ENCODE results near the gene MAD1L1. TPM values are rescaled to one million over a fixed set of nuclear protein-coding genes. Genes with fewer than 3 reads are reported as not detected.

Gene MAD1L1
- total RNA-seq, 6 experiments from 2014 or later = 15.1 to 37.4 (median 20.5) TPM

DNA sequence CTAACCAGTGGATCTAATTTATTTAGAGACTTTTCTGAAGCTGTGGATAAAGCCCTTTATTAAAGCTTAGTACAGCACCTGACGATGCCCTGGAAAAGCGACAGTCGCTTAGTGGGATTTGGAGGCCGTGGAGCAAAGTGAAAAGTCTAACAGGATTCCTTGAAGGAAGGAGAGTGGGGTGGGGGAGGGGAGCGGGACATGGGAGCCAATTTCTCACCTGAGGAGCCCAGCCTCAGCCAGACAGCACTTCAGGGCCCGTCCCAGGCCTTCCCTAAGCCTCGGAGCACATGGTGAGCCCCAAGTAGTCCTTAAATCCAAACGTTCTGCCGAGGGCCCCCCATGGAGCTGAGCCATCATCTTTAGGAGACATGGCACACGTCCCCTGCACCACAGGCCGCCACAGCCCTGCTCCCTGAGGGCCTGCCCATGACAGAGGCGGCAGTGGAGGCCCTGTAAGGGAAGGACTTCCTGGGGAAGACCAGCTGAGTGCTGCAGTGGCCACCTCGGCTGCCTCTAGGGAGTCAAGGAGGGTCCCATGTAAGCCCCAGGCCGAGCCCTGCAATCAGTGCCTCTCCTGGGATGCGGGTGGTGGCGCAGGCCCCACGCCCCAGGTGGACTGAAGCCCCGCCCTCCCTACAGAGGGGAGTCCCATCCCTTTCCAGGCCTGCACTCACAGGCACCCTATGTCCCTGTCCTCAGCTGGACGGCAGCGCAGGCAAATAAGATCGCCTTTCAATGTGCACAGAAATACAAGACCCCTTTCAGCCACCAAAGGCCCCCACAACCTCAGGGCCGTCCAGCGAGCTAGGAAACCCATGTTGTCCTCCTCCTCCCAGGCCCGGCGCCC is 187.0 kb downstream of the MAD1L1 start:
- Histone ChIP-seq H3K36me3 (no peaks in the 10 kb centered on the region), H3K27ac (no peak overlapping the region), H3K27me3 (no peaks in the 10 kb centered on the region), H3K4me1 (no peaks in the 10 kb centered on the region), H3K4me3 (no peak overlapping the region), H3K9me3 (no peaks in the 10 kb centered on the region)
- ATAC-seq (no peak), DNase-seq (peak in 1 of 3 donors; percentile 40)
- TF ChIP-seq POLR2A (IDR thresholded peaks at IDR 0.05) (no peak), CTCF (IDR thresholded peaks at IDR 0.05) (no peak)
- intact Hi-C loops (cut with DNase I) = no loop called here
- 97% methylated on average over 6 of the region's 25 CpGs for WGBS (ENCODE audit: insufficient coverage, low coverage, low lambda C conversion rate, missing lambda C conversion rate)

GRCh38 chr7:2044883-2045471 is 187.8 kb downstream of the MAD1L1 start:
- 100% methylated on average over 2 of the region's 21 CpGs for WGBS (ENCODE audit: insufficient coverage, low coverage, low lambda C conversion rate, missing lambda C conversion rate)
- ATAC-seq (no peak), DNase-seq (peak in 1 of 3 donors; percentile 39)
- Histone ChIP-seq H3K36me3 (no peaks in the 10 kb centered on the region), H3K4me3 (no peak overlapping the region), H3K4me1 (no peaks in the 10 kb centered on the region), H3K27me3 (no peaks in the 10 kb centered on the region), H3K9me3 (no peaks in the 10 kb centered on the region), H3K27ac (no peak overlapping the region)
- intact Hi-C loops (cut with DNase I) = no loop called here
- no peak for TF ChIP-seq CTCF (IDR thresholded peaks at IDR 0.05)
- TF ChIP-seq POLR2A (IDR thresholded peaks at IDR 0.05) = no peak

DNA sequence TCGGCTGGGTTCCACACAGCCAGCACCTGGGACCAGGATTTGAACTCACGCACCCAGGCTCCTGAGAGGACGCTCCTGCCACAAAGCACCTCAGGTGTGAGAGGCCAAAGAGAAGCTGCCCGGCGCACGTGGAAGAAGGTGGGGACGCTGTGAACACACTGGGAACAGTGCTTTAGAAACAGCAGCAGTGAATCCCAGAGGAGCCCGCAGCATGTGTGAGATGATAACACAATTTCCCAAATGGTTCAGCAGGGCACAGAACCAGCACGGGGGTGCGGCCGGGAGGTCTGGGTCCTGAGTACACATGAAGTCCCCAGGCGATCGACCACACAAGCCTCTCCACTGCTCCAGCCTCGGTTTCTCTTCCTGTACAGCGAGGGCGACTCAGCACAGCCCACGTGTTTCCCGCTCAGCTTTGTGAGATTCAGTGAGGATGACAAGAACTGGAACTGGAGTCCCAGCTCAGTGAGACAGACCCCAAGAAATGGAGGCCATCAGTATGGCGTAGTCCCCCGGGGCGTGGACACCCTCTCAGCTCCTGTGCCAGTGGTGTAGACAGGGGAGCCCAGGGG is 188.3 kb downstream of the MAD1L1 start:
- H3K27ac ChIP-seq = no peak overlapping the region
- H3K9me3 ChIP-seq = no peaks in the 10 kb centered on the region
- 100% methylated on average over 7 of the region's 21 CpGs for WGBS (ENCODE audit: insufficient coverage, low coverage, low lambda C conversion rate, missing lambda C conversion rate)
- intact Hi-C loops (cut with DNase I) = no loop called here
- DNase-seq (peak in 1 of 3 donors; percentile 31), ATAC-seq (no peak)
- no peaks in the 10 kb centered on the region for H3K4me1 ChIP-seq
- H3K27me3 ChIP-seq = no peaks in the 10 kb centered on the region
- no peak overlapping the region for H3K4me3 ChIP-seq
- TF ChIP-seq POLR2A (IDR thresholded peaks at IDR 0.05) = no peak
- TF ChIP-seq CTCF (IDR thresholded peaks at IDR 0.05) = no peak
- no peaks in the 10 kb centered on the region for H3K36me3 ChIP-seq

DNA sequence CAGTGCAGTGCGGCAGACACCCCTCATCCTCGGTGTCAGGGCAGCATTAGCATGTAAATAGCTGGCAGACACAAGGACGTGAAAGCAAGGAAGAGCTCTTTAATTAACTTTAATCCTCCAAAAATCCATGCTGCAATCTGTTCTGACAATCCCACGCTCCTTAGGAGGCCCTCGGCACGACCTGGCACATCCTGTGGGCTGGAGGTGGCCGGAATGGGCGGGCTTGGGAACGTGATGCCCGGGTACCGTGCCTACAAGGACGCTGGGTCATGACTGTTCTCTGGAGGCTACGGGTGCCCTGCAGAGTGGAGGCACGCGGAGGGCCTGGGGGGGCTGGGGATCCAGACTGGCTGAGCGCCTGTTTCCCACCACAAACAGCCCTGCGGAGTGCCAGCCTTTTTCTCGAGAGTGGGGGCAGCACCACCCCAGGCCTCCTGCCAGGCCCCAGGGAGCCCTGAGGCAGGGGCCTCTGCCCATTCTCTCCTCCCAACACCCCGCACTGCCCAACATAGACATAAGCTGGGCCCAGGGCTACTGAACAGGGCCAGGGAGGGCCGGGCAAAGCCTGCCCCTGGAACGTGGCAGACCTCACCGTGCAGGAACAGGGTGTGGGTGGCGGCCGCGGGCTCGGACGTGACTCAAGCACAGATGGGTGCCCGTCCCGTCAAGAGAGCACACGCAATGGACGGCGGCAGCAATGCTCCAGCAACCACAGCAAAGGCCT is 189.3 kb downstream of the MAD1L1 start:
- DNase-seq = peak in 1 of 3 donors; percentile 32
- Histone ChIP-seq H3K27me3 (no peaks in the 10 kb centered on the region), H3K9me3 (no peaks in the 10 kb centered on the region), H3K36me3 (no peaks in the 10 kb centered on the region), H3K4me3 (no peak overlapping the region), H3K4me1 (no peaks in the 10 kb centered on the region), H3K27ac (no peak overlapping the region)
- 96% methylated on average over 4 of the region's 32 CpGs for WGBS (ENCODE audit: insufficient coverage, low coverage, low lambda C conversion rate, missing lambda C conversion rate)
- TF ChIP-seq CTCF (IDR thresholded peaks at IDR 0.05) (no peak), POLR2A (IDR thresholded peaks at IDR 0.05) (no peak)
- no peak for ATAC-seq
- intact Hi-C loops (cut with DNase I) = no loop called here
